Fibroblast of lung (primary cell): ENCODE data around the gene CHST8. TPM values are rescaled to one million over a fixed set of nuclear protein-coding genes. Genes with fewer than 3 reads are reported as not detected.

Source experiments
- DNase-seq, 2 donors: peaks; one replicate each; pipeline versions ENCODE4 v3.0.0 to v3.0.0-alpha.2; 2010; ENCODE audit warnings: low read depth in 2 of 2
- H2AFZ ChIP-seq: 2 replicates; pipeline ENCODE4 v1.5.1; 2012; ENCODE audit warnings: low read length, control low read depth, inconsistent platforms
- H3K27ac ChIP-seq: 2 replicates; pipeline ENCODE4 v1.5.1; 2011; ENCODE audit warnings: low read length, control low read depth; ENCODE audit not compliant: insufficient read depth
- H3K27me3 ChIP-seq: 2 replicates; pipeline ENCODE4 v1.5.1; 2011; ENCODE audit warnings: mild to moderate bottlenecking, low read length; ENCODE audit not compliant: control insufficient read depth, insufficient read depth
- H3K36me3 ChIP-seq: 2 replicates; pipeline ENCODE4 v1.5.1; 2011; ENCODE audit warnings: low read length; ENCODE audit not compliant: control insufficient read depth, insufficient read depth
- H3K4me1 ChIP-seq: 2 replicates; pipeline ENCODE4 v1.5.1; 2011; ENCODE audit warnings: low read length; ENCODE audit not compliant: control insufficient read depth, insufficient read depth; ENCODE audit errors: extremely low read depth
- H3K4me2 ChIP-seq: 2 replicates; pipeline ENCODE4 v1.5.1; 2011; ENCODE audit warnings: low read length, control low read depth; ENCODE audit not compliant: insufficient read depth; ENCODE audit errors: extremely low read depth
- H3K4me3 ChIP-seq, 4 experiments: fragments of 200-600 bp in 1 of 4; sonication (generic) in 1 of 4; replicated peaks in 1 of 4; 2 replicates each; pipeline ENCODE4 v1.5.1; 2011 to 2016; ENCODE audit warnings: low read length in 4 of 4, low read depth in 3 of 4, mild to moderate bottlenecking in 3 of 4, control low read depth in 2 of 4, inconsistent platforms in 1 of 4, mixed read lengths in 1 of 4; ENCODE audit not compliant: insufficient read depth in 1 of 4; ENCODE audit errors: control extremely low read depth in 1 of 4
- H3K79me2 ChIP-seq: 2 replicates; pipeline ENCODE4 v1.5.1; 2012; ENCODE audit warnings: mild to moderate bottlenecking, low read length, inconsistent platforms; ENCODE audit not compliant: control insufficient read depth, insufficient read depth
- H3K9ac ChIP-seq: 2 replicates; pipeline ENCODE4 v1.5.1; 2011; ENCODE audit warnings: mild to moderate bottlenecking, low read length, control low read depth; ENCODE audit not compliant: insufficient read depth
- H3K9me3 ChIP-seq: 2 replicates; pipeline ENCODE4 v1.5.1; 2012; ENCODE audit warnings: low read depth, low read length; ENCODE audit not compliant: control insufficient read depth, insufficient read depth
- H4K20me1 ChIP-seq: 2 replicates; pipeline ENCODE4 v1.5.1; 2011; ENCODE audit warnings: low read length; ENCODE audit not compliant: control insufficient read depth, insufficient read depth; ENCODE audit errors: extremely low read depth
- EZH2 ChIP-seq: IDR thresholded peaks from 2 replicates; pipeline ENCODE4 v1.5.1; 2012; ENCODE audit warnings: low read length, control low read depth, mild to moderate bottlenecking; ENCODE audit errors: missing control alignments
- polyA plus RNA-seq, 2 donors: library from polyadenylated mRNA; depleted of rRNA in 1 of 2; stranded (reverse) in 1 of 2; unstranded in 1 of 2; fragments of >200 nt; gene quantifications; 2 replicates each; pipeline ENCODE4 v1.2.1, GENCODE V29; 2011 to 2012; ENCODE audit warnings: missing spikeins in 1 of 2
- total RNA-seq: library from RNA; depleted of rRNA; stranded (reverse); fragments of >200 nt; gene quantifications from 2 replicates; pipeline ENCODE4 v1.2.1, GENCODE V29; 2014
- TF ChIP-seq, protein P1 (sequence below), 2 donors: IDR thresholded peaks in 1 of 2; conservative IDR thresholded peaks in 1 of 2; 1 replicate in 1 of 2; 2 replicates in 1 of 2; pipeline ENCODE4 v1.5.1; 2011 to 2012; ENCODE audit warnings: low read length in 2 of 2, control low read depth in 1 of 2, inconsistent platforms in 1 of 2, low read depth in 1 of 2, mild to moderate bottlenecking in 1 of 2

The CHST8 gene
- total and polyA plus RNA-seq, 2 donors (not counting 1 experiment from before 2014, with no cell fraction given): not detected

DNA sequence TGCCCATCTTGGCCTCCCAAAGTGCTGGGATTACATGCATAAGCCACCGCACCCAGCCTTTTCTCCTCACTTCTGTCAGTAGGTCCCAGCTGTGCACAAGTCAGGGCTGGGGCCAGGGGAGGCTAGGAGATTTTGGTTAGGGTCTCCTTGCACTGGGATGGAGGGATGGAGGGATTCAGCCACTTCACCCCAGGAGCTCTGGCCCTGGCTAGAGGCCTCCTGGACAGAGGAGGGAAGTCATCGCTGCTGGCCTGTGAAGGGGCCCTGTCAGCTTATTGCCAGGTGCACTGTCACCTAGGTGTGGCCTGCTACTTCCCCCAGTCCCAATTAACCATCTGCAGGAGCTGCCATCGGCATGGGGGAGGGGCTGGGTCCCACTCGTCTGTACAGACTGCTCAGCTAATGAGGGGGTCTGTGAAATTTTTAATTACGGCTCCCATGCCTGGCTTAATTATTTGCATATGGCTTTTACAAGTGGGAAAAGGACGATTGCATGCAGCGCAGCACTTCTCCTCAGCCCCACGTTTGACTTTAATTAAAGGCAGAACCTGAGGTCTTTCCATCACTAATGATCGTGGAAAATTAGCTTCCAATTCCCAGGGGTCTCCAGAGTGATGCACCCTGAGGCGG lies 52.4 kb downstream of the CHST8 start:
- H2AFZ ChIP-seq: no peak overlapping the region
- no peak overlapping the region for H3K27ac ChIP-seq
- H3K36me3 ChIP-seq: no peaks in the 10 kb centered on the region
- no peaks in the 10 kb centered on the region for H3K4me1 ChIP-seq
- TF ChIP-seq, protein P1, sequence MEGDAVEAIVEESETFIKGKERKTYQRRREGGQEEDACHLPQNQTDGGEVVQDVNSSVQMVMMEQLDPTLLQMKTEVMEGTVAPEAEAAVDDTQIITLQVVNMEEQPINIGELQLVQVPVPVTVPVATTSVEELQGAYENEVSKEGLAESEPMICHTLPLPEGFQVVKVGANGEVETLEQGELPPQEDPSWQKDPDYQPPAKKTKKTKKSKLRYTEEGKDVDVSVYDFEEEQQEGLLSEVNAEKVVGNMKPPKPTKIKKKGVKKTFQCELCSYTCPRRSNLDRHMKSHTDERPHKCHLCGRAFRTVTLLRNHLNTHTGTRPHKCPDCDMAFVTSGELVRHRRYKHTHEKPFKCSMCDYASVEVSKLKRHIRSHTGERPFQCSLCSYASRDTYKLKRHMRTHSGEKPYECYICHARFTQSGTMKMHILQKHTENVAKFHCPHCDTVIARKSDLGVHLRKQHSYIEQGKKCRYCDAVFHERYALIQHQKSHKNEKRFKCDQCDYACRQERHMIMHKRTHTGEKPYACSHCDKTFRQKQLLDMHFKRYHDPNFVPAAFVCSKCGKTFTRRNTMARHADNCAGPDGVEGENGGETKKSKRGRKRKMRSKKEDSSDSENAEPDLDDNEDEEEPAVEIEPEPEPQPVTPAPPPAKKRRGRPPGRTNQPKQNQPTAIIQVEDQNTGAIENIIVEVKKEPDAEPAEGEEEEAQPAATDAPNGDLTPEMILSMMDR (conservative IDR thresholded peaks at IDR 0.05 in 1 of 2, IDR thresholded peaks at IDR 0.05 in 1 of 2; ENCODE audit: low read depth in 1 of 2, low read length in 2 of 2): no peak
- TF ChIP-seq EZH2: no peak
- H3K4me2 ChIP-seq: no peak overlapping the region
- DNase-seq: no peak
- H3K79me2 ChIP-seq: no peaks in the 10 kb centered on the region
- H3K9me3 ChIP-seq: no peaks in the 10 kb centered on the region
- H3K4me3 ChIP-seq: no peak overlapping the region
- H4K20me1 ChIP-seq: no peaks in the 10 kb centered on the region
- no peaks in the 10 kb centered on the region for H3K27me3 ChIP-seq
- H3K9ac ChIP-seq: no peak overlapping the region

DNA sequence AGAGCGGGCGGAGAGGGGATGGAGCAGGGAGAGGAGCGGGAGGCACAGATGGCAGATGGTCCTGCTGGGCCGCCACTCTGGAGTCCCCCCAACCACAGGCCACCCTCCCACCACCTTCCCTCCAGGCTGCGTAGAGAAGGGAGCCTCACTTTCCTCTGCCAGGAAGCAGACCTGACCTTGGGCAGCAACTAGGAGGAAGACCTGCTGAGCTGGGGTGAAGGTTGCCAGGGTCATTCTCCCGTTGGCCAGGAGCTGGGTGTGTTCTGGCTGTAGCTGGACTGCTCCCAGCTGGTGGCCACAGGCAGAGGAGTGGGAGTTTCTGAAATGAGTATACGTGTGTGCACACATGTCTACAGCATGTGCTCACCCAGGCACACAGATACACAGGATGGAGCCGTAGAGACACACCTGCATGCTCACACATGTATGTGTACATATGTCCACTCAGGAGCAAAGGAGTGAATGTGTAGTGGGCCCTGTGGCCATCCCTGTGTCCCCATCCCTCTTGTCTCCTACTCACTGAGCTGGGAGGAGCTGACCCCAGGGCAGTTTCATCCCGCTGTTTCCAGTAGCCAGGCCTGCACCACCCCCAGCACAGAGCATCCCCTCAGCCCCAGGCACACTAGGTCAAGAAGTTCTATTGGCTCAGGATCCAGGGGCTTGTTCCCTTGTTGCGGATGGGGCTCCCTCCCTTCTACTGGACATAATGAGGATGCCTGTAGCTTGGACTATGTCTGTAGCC lies 53.0 kb downstream of the CHST8 start:
- TF ChIP-seq, protein P1 (conservative IDR thresholded peaks at IDR 0.05 in 1 of 2, IDR thresholded peaks at IDR 0.05 in 1 of 2; ENCODE audit: low read depth in 1 of 2, low read length in 2 of 2): no peak
- TF ChIP-seq EZH2: no peak
- no peak overlapping the region for H3K9ac ChIP-seq
- no peaks in the 10 kb centered on the region for H3K27me3 ChIP-seq
- H3K4me1 ChIP-seq: no peaks in the 10 kb centered on the region
- H3K4me3 ChIP-seq: no peak overlapping the region
- no peak overlapping the region for H3K4me2 ChIP-seq
- H3K79me2 ChIP-seq: no peaks in the 10 kb centered on the region
- H4K20me1 ChIP-seq: no peaks in the 10 kb centered on the region
- H3K9me3 ChIP-seq: no peaks in the 10 kb centered on the region
- H2AFZ ChIP-seq: no peak overlapping the region
- no peaks in the 10 kb centered on the region for H3K36me3 ChIP-seq
- H3K27ac ChIP-seq: no peak overlapping the region
- no peak for DNase-seq

DNA sequence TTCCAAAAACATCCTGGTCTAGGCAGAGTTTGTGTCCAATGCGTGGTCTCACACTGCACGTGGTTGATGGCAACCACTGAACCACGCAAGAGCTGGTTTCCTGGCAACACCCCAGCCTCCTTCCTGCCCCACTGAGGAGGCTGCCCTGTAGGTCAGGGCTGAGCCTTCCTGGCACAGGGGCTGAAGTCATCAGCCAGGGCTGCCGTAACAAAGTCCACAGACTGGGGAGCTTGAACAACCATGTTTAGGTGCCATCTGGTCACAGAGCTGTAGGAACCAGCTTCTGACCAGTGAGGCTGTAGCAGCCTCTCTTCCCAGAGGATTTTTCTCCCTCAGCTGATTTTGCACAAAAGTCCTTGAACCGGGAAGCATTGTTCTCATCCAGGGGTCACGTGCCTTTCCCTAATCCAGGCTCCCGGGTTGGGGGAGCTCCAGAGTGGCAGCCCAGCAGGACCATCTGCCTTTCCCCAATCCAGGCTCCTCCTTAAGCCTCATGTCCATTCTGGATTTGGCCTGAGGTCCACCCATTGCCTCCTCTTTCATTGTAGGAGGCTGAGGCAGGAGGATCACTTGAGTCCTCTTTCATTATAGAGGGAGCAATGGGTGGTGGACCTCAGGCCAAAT lies 53.9 kb downstream of the CHST8 start:
- Histone ChIP-seq H4K20me1 (no peaks in the 10 kb centered on the region), H3K4me2 (no peak overlapping the region), H2AFZ (no peak overlapping the region), H3K27me3 (no peaks in the 10 kb centered on the region), H3K4me1 (no peaks in the 10 kb centered on the region), H3K36me3 (no peaks in the 10 kb centered on the region), H3K27ac (no peak overlapping the region), H3K9ac (no peak overlapping the region), H3K79me2 (no peaks in the 10 kb centered on the region), H3K4me3 (no peak overlapping the region), H3K9me3 (no peaks in the 10 kb centered on the region)
- TF ChIP-seq, protein P1 (conservative IDR thresholded peaks at IDR 0.05 in 1 of 2, IDR thresholded peaks at IDR 0.05 in 1 of 2; ENCODE audit: low read depth in 1 of 2, low read length in 2 of 2): no peak
- no peak for TF ChIP-seq EZH2
- no peak for DNase-seq
